Ectodermal cell (in vitro differentiated cells): ENCODE measurements around the gene WDR83.
A peak's percentile ranks its signal among the peaks of the same experiment; 100 is the strongest.
"Not testable (repeated sequence)": the region's sequence is repeated elsewhere in the genome, so short reads cannot be mapped to it uniquely, and the experiment has no call there.

Experiments used
- H3K27ac ChIP-seq: 2 replicates; pipeline ENCODE4 v1.7.0; 2013; ENCODE audit warnings: mild to moderate bottlenecking, low read depth, low read length; ENCODE audit not compliant: insufficient read depth, poor library complexity, severe bottlenecking
- H3K27me3 ChIP-seq: 2 replicates; pipeline ENCODE4 v1.7.0; 2013; ENCODE audit warnings: mild to moderate bottlenecking, low read length; ENCODE audit not compliant: insufficient read depth, control insufficient read depth, poor library complexity, severe bottlenecking
- H3K36me3 ChIP-seq: one replicate; pipeline ENCODE4 v1.7.0; 2013; ENCODE audit warnings: low read length; ENCODE audit not compliant: control insufficient read depth, insufficient read depth
- H3K4me1 ChIP-seq: one replicate; pipeline ENCODE4 v1.7.0; 2013; ENCODE audit warnings: low read length; ENCODE audit not compliant: control insufficient read depth, insufficient read depth
- H3K4me3 ChIP-seq: 2 replicates; pipeline ENCODE4 v1.7.0; 2013; ENCODE audit warnings: low read depth, low read length, control low read depth; ENCODE audit not compliant: insufficient read depth
- H3K9me3 ChIP-seq: 2 replicates; pipeline ENCODE4 v1.7.0; 2013; ENCODE audit warnings: mild to moderate bottlenecking, low read length, moderate library complexity; ENCODE audit not compliant: control insufficient read depth
- WGBS, 2 experiments: methylation state at CpG; one replicate each; pipeline ENCODE4 v1.1.7; 2013; ENCODE audit warnings: missing lambda C conversion rate in 2 of 2; 5-methylcytosine and 5-hydroxymethylcytosine counted together

Gene WDR83

DNA sequence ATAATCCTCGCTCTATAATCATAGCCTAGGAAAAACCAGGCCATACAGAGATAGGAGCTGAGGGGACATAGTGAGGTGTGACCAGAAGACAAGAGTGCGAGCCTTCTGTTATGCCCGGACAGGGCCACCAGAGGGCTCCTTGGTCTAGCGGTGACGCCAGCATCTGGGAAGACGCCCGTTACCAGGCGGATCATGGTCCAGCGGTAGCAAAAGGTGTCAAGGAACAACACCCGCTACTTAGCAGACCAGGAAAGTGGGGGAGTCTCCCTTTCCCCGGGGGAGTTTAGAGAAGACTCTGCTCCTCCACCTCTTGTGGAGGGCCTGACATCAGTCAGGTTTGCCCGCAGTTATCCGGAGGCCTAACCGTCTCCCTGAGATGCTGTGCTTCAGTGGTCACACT, 45.5 kb downstream of the WDR83 start:
- not testable (repeated sequence) for H3K27ac ChIP-seq, H3K9me3 ChIP-seq, H3K4me3 ChIP-seq, H3K4me1 ChIP-seq, H3K27me3 ChIP-seq
- WGBS, 2 experiments: 75 to 76% methylated on average over 12 to 13 of the region's 14 CpGs
- peaks cover 65% of the 10 kb centered on the region for H3K36me3 ChIP-seq

DNA sequence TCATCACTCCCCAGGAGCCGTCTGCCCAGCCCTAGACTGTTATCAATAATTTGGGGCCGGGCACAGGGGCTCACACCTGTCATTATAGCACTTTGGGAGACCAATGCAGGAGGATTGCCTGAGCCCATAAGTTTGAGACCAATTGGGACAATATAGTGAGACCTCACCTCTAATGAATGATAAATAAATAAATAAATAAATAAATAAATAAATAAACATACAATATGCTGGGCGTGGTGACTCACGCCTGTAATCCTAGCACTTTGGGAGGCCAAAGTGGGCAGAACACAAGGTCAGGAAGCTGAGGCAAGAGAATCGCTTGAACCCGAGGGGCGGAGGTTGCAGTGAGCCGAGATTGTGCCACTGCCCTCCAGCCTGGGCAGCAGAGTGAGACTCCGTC, 46.7 kb downstream of the WDR83 start:
- 93 to 95% methylated on average over 9 of the region's 9 CpGs for WGBS, 2 experiments
- not testable (repeated sequence) for H3K9me3 ChIP-seq, H3K27ac ChIP-seq, H3K27me3 ChIP-seq, H3K4me3 ChIP-seq, H3K4me1 ChIP-seq
- peaks cover 65% of the 10 kb centered on the region for H3K36me3 ChIP-seq

DNA sequence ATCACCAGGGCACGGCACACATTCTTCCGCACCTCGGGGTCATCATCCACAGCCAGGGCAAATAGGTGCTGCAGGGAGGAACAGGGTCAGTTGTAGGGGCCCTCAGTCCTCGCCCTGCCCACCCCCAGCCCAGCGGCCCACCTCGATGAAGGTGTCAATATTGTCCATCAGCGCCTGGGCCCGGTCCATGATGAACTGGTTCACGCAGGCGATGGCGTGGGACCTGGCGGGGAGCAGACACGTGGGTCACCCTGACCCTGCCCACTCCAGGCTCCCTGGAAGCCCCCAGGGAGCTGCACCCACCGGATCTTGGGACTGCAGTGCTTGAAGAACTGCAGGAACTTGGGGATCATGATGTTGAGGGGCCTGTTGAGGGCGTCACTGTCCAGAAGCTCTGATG, 48.5 kb downstream of the WDR83 start:
- no peak overlapping the region for H3K27ac ChIP-seq
- H3K4me3 ChIP-seq: no peak overlapping the region
- peaks cover 55% of the 10 kb centered on the region for H3K36me3 ChIP-seq
- H3K9me3 ChIP-seq: no peaks in the 10 kb centered on the region
- H3K4me1 ChIP-seq: no peaks in the 10 kb centered on the region
- no peaks in the 10 kb centered on the region for H3K27me3 ChIP-seq
- 96 to 97% methylated on average over 15 of the region's 15 CpGs for whole genome bisulfite sequencing, 2 experiments

DNA sequence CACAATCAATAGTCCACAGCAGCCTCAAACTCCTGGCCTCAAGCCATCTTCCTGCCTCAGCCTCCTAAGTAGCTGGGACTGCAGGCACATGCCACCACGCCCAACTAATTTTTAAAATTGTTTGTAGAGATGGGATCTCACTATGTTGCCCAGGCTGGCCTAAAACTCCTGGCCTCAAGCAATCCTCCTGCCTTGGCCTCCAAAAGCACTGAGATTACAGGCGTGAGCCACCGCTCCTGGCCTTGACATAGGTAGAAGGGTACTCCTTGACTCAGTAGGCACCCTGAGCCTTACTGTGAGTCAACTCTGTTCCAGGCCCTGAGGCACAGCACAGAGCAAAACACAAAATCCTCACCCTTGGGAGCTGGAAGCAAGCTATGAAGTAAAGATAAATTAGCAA, 49.3 kb downstream of the WDR83 start:
- no peaks in the 10 kb centered on the region for H3K27me3 ChIP-seq
- H3K9me3 ChIP-seq: no peaks in the 10 kb centered on the region
- H3K27ac ChIP-seq: no peak overlapping the region
- H3K4me1 ChIP-seq: no peaks in the 10 kb centered on the region
- 96 to 100% methylated on average over 3 of the region's 3 CpGs for WGBS, 2 experiments
- H3K36me3 ChIP-seq: peaks cover 48% of the 10 kb centered on the region
- H3K4me3 ChIP-seq: no peak overlapping the region

DNA sequence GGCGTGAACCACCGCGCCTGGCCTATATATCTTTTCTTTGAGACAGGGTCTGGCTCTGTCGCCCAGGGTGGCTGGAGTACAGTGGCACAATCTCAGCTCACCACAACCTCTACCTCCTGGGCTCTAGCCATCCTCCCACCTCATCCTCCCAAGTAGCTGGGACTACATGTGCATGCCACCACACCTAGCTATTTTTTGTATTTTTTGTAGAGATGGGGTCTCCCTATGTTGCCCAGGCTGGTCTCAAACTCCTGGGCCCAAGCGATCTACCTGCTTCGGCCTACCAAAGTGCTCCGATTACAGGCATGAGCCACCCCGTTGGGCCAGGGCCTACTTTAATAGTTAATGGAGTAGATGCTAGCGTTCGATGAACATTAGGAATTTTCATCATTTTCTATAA, 53.7 kb downstream of the WDR83 start:
- H3K9me3 ChIP-seq: no peaks in the 10 kb centered on the region
- H3K4me1 ChIP-seq: no peaks in the 10 kb centered on the region
- H3K27ac ChIP-seq: no peak overlapping the region
- 93 to 96% methylated on average over 10 of the region's 10 CpGs for WGBS, 2 experiments
- peak overlapping the region; percentile 65 for H3K4me3 ChIP-seq
- H3K27me3 ChIP-seq: no peaks in the 10 kb centered on the region
- peaks cover 18% of the 10 kb centered on the region for H3K36me3 ChIP-seq

DNA sequence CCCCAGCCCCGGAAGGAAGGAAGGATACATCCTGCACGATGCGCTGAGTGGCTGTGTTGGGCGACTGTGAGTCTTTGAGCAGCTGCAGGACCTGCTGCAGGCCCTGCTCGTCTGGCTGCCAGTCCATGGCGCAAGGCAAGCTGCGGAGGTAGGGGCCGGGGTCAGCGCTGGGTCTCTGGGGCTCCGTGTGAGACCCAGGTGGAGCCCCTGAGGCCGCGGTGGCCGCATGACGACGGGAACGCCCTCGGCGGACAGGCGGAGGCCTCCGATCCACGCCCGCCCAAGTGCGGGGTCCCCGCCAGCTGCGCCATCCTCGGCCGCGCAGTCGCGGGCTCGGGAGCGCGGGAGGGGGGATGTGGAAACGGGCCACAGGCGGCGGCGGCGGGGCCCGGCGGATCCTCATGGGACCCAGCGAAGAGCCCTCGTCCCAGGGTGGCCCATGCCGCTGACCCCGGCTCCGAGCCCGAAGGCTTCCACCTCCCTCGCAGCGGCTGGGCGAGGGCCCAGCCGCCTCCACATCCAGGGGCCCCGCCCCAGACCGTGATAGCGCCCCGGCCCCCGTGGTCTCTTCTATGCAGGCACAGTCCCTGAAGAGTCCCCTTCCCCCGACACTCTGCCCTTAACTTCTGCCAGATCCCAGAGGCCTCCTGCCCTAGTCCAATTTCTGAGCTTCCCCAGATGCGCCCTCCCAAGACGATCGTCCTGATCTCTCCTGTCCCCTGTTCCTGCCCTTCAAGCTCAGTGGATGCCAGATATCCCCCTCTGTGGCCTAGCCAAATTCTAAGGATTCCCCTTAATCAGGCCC, 54.4 kb downstream of the WDR83 start:
- Histone ChIP-seq H3K27me3 (no peaks in the 10 kb centered on the region), H3K9me3 (no peaks in the 10 kb centered on the region), H3K4me1 (no peaks in the 10 kb centered on the region), H3K36me3 (peaks cover 15% of the 10 kb centered on the region), H3K4me3 (peak overlapping the region; percentile 65), H3K27ac (peak overlapping the region; percentile 86)
- WGBS, 2 experiments: 22% methylated on average over 59 of the region's 59 CpGs

DNA sequence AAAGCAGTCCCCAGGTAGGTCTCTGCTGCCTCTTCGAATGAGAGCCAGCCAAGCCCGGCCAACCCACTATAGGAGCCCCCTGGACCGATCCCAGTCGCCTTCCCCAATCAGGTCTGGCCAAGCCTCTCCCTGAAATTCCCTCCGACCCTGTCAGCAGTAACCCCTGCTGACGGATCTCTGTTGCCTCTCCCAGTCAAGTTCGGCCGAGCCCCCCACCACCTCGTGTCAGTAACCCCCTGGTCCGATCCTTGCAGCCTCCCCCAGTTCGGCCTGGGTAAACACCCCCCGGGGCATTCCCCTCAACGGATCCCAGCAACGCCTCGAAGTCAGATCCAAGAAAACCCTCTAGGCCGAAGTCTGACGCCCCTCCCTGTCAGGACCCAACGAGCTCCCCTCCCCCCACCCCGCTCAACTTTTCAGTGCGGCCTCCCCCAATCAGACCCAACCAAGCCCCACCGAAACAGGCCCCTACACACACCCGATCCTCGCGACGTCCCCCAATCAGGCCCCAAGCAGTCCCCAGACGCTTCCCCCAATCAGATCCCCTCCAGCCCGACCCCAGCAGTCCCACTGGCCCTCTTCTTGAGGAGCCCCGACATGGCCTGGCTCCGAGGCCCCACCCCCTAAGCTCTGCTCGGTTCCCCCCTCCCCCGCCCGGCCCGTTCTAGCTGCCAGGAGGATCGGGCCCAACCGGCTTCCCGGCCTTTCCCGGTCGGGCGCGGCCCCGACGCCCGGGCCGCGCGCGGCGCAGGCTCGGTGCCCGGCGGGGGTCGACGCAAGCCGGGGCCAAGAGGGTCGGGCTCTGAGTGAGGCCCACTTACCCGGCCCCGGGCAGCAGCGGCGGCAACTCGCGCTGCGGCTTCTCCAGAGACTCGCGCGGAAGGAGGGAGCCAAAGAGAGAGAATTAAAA, 55.3 kb downstream of the WDR83 start:
- Histone ChIP-seq H3K9me3 (no peaks in the 10 kb centered on the region), H3K4me3 (peak overlapping the region; percentile 65), H3K4me1 (no peaks in the 10 kb centered on the region), H3K36me3 (peaks cover 8% of the 10 kb centered on the region), H3K27ac (peak overlapping the region; percentile 86), H3K27me3 (no peaks in the 10 kb centered on the region)
- WGBS, 2 experiments: 1% methylated on average over 63 to 65 of the region's 65 CpGs

DNA sequence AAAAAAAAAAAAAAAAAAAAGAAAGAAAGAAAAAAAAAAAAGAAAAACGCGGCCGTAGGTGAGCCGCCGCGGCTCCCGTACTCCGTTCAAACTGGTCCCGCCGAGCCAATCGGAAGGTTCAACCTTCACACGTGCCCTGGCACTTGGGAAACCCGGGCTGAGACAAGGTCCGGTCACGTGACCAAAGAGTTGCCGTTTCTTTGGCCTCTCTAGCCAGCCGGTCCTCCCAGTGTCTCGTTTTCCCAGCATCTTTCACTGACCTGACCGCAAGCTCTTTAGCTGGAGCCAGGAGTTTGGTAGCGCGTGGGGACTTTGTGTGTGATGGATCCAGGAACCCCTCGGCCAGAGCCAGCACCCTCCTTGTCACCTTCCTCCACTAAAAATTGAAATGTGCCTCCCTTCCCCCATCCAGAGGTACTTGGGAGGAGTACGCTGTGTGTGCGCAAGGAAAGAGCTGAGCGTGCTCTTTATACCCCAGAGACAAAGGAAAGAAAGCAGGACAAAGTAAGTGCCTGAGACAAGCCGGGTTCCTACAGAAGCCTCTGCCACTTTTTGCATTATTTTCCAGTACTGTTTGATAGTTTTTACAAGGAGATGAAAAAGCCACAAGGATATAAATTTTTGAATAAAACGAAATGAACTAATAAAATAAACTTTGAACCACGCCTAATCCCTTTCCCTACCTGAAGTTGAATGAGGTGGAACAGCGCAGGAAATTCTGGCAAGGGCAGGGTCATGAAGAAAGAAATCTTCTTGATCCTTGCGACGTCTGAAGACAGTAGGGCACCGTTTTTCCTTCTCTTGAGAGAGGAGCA, 56.2 kb downstream of the WDR83 start:
- H3K36me3 ChIP-seq: peaks cover 8% of the 10 kb centered on the region
- WGBS, 2 experiments: 0% methylated on average over 30 to 32 of the region's 32 CpGs
- no peaks in the 10 kb centered on the region for H3K27me3 ChIP-seq
- peak overlapping the region; percentile 86 for H3K27ac ChIP-seq
- H3K9me3 ChIP-seq: no peaks in the 10 kb centered on the region
- H3K4me3 ChIP-seq: peak overlapping the region; percentile 65
- no peaks in the 10 kb centered on the region for H3K4me1 ChIP-seq

DNA sequence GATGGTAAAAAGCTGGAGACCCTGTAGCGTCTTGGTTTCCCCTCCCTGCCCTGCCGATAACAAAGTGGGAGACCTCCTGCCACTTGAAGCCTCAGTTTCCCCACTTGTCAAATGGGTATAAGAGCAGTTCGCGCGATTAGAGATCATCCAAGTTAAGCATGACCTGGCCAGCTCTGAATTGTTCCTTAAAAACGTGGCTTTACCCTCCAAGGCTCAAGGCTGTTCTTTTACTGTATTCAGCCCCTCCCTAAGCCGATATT, 56.7 kb downstream of the WDR83 start:
- 0 to 1% methylated on average over 7 of the region's 7 CpGs for WGBS, 2 experiments
- peaks cover 6% of the 10 kb centered on the region for H3K36me3 ChIP-seq
- no peaks in the 10 kb centered on the region for H3K27me3 ChIP-seq
- H3K4me1 ChIP-seq: no peaks in the 10 kb centered on the region
- H3K27ac ChIP-seq: peak overlapping the region; percentile 85
- peak overlapping the region; percentile 65 for H3K4me3 ChIP-seq
- H3K9me3 ChIP-seq: no peaks in the 10 kb centered on the region
